HUES64 (cell line): ENCODE measurements around the gene OSBPL2.

Source experiments
- H3K27ac ChIP-seq: 2 replicates; pipeline ENCODE4 v1.7.0; 2013; ENCODE audit warnings: low read depth, low read length, inconsistent platforms
- H3K27me3 ChIP-seq: 2 replicates; pipeline ENCODE4 v1.6.1; 2013; ENCODE audit warnings: mild to moderate bottlenecking, low read length; ENCODE audit not compliant: insufficient read depth
- H3K36me3 ChIP-seq: 2 replicates; pipeline ENCODE4 v1.6.1; 2013; ENCODE audit warnings: mild to moderate bottlenecking, low read length; ENCODE audit not compliant: insufficient read depth
- H3K4me1 ChIP-seq: 2 replicates; pipeline ENCODE4 v1.6.1; 2013; ENCODE audit warnings: mild to moderate bottlenecking, low read length, moderate library complexity; ENCODE audit not compliant: insufficient read depth
- H3K4me3 ChIP-seq: 2 replicates; pipeline ENCODE4 v1.5.1; 2013; ENCODE audit warnings: mild to moderate bottlenecking, low read length, moderate library complexity
- H3K9ac ChIP-seq: 2 replicates; pipeline ENCODE4 v1.6.1; 2013; ENCODE audit warnings: mild to moderate bottlenecking, low read depth, low read length
- H3K9me3 ChIP-seq: 2 replicates; pipeline ENCODE4 v1.6.1; 2013; ENCODE audit warnings: low read depth, low read length; ENCODE audit not compliant: insufficient read depth
- WGBS: fragments of 150-250, 120-280 bp; methylation state at CpG from one replicate; pipeline ENCODE4 v1.1.7; 2013; ENCODE audit warnings: missing lambda C conversion rate; 5-methylcytosine and 5-hydroxymethylcytosine counted together

The OSBPL2 gene

GRCh38 chr20:62198496-62198895 is 39.8 kb upstream of the OSBPL2 start:
- Histone ChIP-seq H3K36me3 (peaks cover 54% of the 10 kb centered on the region), H3K9me3 (no peaks in the 10 kb centered on the region), H3K4me1 (no peaks in the 10 kb centered on the region), H3K9ac (no peak overlapping the region), H3K27ac (no peak overlapping the region), H3K4me3 (no peak overlapping the region), H3K27me3 (no peaks in the 10 kb centered on the region)
- whole genome bisulfite sequencing = 96% methylated on average over 17 of the region's 17 CpGs

GRCh38 chr20:62198931-62199330 is 39.4 kb upstream of the OSBPL2 start:
- no peak overlapping the region for H3K9ac ChIP-seq
- H3K27me3 ChIP-seq = no peaks in the 10 kb centered on the region
- H3K9me3 ChIP-seq = no peaks in the 10 kb centered on the region
- 95% methylated on average over 18 of the region's 18 CpGs for WGBS
- H3K4me3 ChIP-seq = no peak overlapping the region
- peaks cover 52% of the 10 kb centered on the region for H3K36me3 ChIP-seq
- H3K27ac ChIP-seq = no peak overlapping the region
- no peaks in the 10 kb centered on the region for H3K4me1 ChIP-seq

GRCh38 chr20:62200491-62201172 is 37.7 kb upstream of the OSBPL2 start:
- Histone ChIP-seq H3K9ac (no peak overlapping the region), H3K4me3 (no peak overlapping the region), H3K27ac (no peak overlapping the region), H3K4me1 (no peaks in the 10 kb centered on the region), H3K36me3 (peaks cover 52% of the 10 kb centered on the region), H3K9me3 (no peaks in the 10 kb centered on the region), H3K27me3 (no peaks in the 10 kb centered on the region)
- 94% methylated on average over 38 of the region's 38 CpGs for WGBS

GRCh38 chr20:62201173-62202082 is 36.9 kb upstream of the OSBPL2 start:
- WGBS = 95% methylated on average over 38 of the region's 38 CpGs

GRCh38 chr20:62202083-62202395 is 36.3 kb upstream of the OSBPL2 start:
- Histone ChIP-seq H3K27ac (no peak overlapping the region), H3K4me3 (no peak overlapping the region), H3K9ac (no peak overlapping the region), H3K36me3 (peaks cover 52% of the 10 kb centered on the region), H3K4me1 (no peaks in the 10 kb centered on the region), H3K9me3 (no peaks in the 10 kb centered on the region), H3K27me3 (no peaks in the 10 kb centered on the region)
- 81% methylated on average over 5 of the region's 5 CpGs for WGBS

More at GRCh38 chr20:62201173-62202082, 36.9 kb upstream of the OSBPL2 start:
- Histone ChIP-seq H3K27ac (no peak overlapping the region), H3K27me3 (no peaks in the 10 kb centered on the region), H3K4me1 (no peaks in the 10 kb centered on the region), H3K9ac (no peak overlapping the region), H3K4me3 (no peak overlapping the region), H3K36me3 (peaks cover 52% of the 10 kb centered on the region), H3K9me3 (no peaks in the 10 kb centered on the region)

GRCh38 chr20:62202676-62203377 is 35.5 kb upstream of the OSBPL2 start:
- H3K4me3 ChIP-seq = no peak overlapping the region
- H3K27ac ChIP-seq = no peak overlapping the region
- no peaks in the 10 kb centered on the region for H3K27me3 ChIP-seq
- H3K9ac ChIP-seq = no peak overlapping the region
- WGBS = 92% methylated on average over 23 of the region's 23 CpGs
- no peaks in the 10 kb centered on the region for H3K9me3 ChIP-seq
- no peaks in the 10 kb centered on the region for H3K4me1 ChIP-seq
- H3K36me3 ChIP-seq = peaks cover 45% of the 10 kb centered on the region

GRCh38 chr20:62203378-62204030 is 34.8 kb upstream of the OSBPL2 start:
- Histone ChIP-seq H3K4me3 (no peak overlapping the region), H3K9ac (no peak overlapping the region), H3K36me3 (peaks cover 38% of the 10 kb centered on the region), H3K27me3 (no peaks in the 10 kb centered on the region), H3K9me3 (no peaks in the 10 kb centered on the region), H3K4me1 (no peaks in the 10 kb centered on the region), H3K27ac (no peak overlapping the region)
- WGBS = 94% methylated on average over 22 of the region's 22 CpGs

- peaks cover 20% of the 10 kb centered on the region for H3K36me3 ChIP-seq
- no peaks in the 10 kb centered on the region for H3K9me3 ChIP-seq
- H3K27ac ChIP-seq = no peak overlapping the region
- no peaks in the 10 kb centered on the region for H3K27me3 ChIP-seq
- 94% methylated on average over 38 of the region's 38 CpGs for WGBS
- no peak overlapping the region for H3K4me3 ChIP-seq
- H3K4me1 ChIP-seq = no peaks in the 10 kb centered on the region
- H3K9ac ChIP-seq = no peak overlapping the region
These were observed 32.5 kb upstream of the OSBPL2 start for GRCh38 chr20:62205618-62206387.

- Histone ChIP-seq H3K4me1 (no peaks in the 10 kb centered on the region), H3K27ac (no peak overlapping the region), H3K27me3 (no peaks in the 10 kb centered on the region), H3K9ac (no peak overlapping the region), H3K4me3 (no peak overlapping the region), H3K9me3 (no peaks in the 10 kb centered on the region), H3K36me3 (peaks cover 15% of the 10 kb centered on the region)
- 91% methylated on average over 17 of the region's 17 CpGs for WGBS
These were observed 31.9 kb upstream of the OSBPL2 start for GRCh38 chr20:62206388-62206775.

GRCh38 chr20:62208061-62208794 is 30.1 kb upstream of the OSBPL2 start:
- Histone ChIP-seq H3K4me3 (no peak overlapping the region), H3K4me1 (no peaks in the 10 kb centered on the region), H3K9ac (no peak overlapping the region), H3K36me3 (0 out of 2 replicates have a peak, but pooled peaks cover 2% of the 10 kb centered on the region), H3K27ac (no peak overlapping the region), H3K9me3 (no peaks in the 10 kb centered on the region), H3K27me3 (no peaks in the 10 kb centered on the region)
- WGBS = 87% methylated on average over 17 of the region's 19 CpGs
